Measurements from ENCODE around the gene GPR146.
A peak's percentile ranks its signal among the peaks of the same experiment; 100 is the strongest.
"Not testable (repeated sequence)": the region's sequence is repeated elsewhere in the genome, so short reads cannot be mapped to it uniquely, and the experiment has no call there.

Gene GPR146, protein sequence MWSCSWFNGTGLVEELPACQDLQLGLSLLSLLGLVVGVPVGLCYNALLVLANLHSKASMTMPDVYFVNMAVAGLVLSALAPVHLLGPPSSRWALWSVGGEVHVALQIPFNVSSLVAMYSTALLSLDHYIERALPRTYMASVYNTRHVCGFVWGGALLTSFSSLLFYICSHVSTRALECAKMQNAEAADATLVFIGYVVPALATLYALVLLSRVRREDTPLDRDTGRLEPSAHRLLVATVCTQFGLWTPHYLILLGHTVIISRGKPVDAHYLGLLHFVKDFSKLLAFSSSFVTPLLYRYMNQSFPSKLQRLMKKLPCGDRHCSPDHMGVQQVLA

DNA sequence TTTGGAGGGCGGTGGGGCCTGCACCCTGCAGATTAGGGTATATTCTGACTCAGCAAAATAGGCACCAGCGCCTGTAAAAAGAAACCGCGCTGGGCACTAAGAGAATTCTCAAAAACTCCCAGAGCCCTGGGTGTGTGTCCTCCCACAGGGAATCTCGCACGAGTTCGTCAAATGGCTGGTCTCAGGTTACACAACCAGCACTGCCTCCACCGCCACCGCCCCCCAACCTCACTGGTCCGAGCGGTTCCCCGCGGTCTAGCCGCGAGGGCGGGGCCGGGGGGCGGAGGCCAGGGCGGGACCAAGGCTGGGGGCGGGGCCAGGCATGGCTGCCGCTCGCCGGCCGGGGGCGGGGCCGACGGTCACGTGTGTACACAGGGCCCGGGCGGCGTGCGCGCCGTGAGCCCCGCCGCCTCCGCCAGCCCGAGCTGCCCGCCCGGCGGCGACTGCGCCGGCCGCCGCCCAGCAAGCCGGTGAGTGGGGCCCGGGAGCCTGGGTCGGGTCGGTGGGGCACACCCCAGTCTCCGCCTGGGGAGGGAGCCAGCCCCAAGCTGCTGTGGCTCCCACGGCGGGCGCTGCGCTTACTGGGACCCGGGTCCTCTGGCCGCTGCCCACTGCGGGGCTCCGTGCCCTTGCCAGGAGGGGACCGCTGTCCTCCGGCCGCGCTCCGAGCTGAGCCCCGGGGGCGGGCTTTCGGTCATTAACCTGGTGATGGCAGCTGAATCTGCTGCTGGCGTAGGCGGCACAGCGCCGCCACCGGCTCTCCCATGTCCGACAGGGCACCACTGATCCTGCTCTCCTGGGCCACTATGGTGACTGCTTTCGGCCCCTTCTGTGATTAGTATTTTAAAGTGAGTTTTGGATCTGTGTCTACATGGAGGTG is at the start of gene GPR146:
GPR146 (plus strand) TSS at position 358 of the 880 bp plus-strand sequence. CDS start 12,970 bp downstream, outside the sequence.
- Histone ChIP-seq H3K27me3 (ENCODE audit: control insufficient read depth, insufficient read depth, low read length) (no peaks in the 10 kb centered on the region), H3K9me3 (ENCODE audit: control insufficient read depth, low read length) (no peaks in the 10 kb centered on the region), H3K4me1 (ENCODE audit: control insufficient read depth, insufficient read depth, low read length) (peaks cover 68% of the 10 kb centered on the region), H3K4me3 (ENCODE audit: low read length) (peak within 1 kb of the TSS; percentile 33), H3K36me3 (ENCODE audit: control insufficient read depth, insufficient read depth, low read length) (no peaks in the 10 kb centered on the region), H3K9ac (ENCODE audit: low read length) (peak within 1 kb of the TSS; percentile 64)

DNA sequence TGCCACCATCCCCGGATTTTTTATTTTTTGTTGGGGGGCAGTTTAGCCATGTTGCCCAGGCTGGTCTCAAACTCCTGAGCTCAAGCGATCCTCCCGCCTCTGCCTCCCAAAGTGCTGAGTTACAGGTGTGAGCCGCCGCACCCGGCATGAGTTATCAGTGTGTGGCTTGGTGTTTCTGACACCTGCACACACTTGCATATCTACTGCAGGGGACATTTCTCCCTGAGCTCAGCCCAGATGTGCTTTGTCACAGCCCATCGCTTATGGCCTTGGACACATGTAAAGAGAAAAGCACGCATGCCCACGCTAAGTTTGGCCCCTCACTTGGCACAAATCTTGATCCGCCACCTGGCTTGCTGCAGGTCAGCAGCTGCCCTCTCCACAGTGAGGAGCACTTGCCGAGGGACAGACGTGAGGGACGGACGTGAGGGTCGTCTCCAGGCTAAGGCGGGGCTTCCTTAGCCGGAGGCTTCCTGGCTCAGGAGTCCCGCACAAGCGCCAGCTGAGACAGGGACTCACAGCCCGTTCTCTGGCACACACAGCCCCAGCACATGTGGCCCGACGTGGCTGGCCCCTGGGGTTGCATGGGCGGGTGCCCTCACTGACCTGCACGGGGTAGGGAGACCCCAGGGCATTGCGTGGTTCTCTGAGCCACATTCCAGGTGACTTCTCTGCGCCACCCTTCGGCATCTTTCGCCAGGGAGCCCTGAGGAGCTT is 49.6 kb upstream of the GPR146 start:
- H3K36me3 ChIP-seq (ENCODE audit: control insufficient read depth, insufficient read depth, low read length) = no peaks in the 10 kb centered on the region
- no peak overlapping the region for H3K9ac ChIP-seq (ENCODE audit: low read length)
- peaks cover 5% of the 10 kb centered on the region for H3K4me1 ChIP-seq (ENCODE audit: control insufficient read depth, insufficient read depth, low read length)
- H3K27me3 ChIP-seq (ENCODE audit: control insufficient read depth, insufficient read depth, low read length) = peaks cover 24% of the 10 kb centered on the region
- no peaks in the 10 kb centered on the region for H3K9me3 ChIP-seq (ENCODE audit: control insufficient read depth, low read length)
- H3K4me3 ChIP-seq (ENCODE audit: low read length) = no peak overlapping the region

DNA sequence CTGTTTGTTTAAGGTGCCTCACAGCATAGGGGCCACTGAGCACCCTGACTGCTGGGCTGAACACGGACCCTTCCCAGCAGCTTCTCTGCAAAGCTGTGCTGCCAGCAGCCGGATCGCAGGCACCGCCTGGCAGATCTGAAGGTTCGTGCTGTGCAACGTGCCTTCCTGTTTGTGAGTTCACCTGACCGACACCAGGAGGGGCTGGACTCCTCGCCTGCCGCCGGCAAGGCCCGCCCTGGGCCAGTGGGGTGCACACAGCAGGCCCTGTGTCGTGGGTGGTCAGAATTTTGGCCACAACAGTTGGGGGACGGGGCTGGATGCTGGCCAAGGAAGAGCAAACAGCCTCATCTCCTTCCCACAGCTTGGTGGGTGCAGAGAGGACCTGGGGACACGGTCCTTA is 48.8 kb upstream of the GPR146 start:
- Histone ChIP-seq H3K9me3 (ENCODE audit: control insufficient read depth, low read length) (no peaks in the 10 kb centered on the region), H3K4me3 (ENCODE audit: low read length) (no peak overlapping the region), H3K9ac (ENCODE audit: low read length) (no peak overlapping the region), H3K27me3 (ENCODE audit: control insufficient read depth, insufficient read depth, low read length) (peaks cover 20% of the 10 kb centered on the region), H3K36me3 (ENCODE audit: control insufficient read depth, insufficient read depth, low read length) (no peaks in the 10 kb centered on the region), H3K4me1 (ENCODE audit: control insufficient read depth, insufficient read depth, low read length) (peaks cover 5% of the 10 kb centered on the region)

DNA sequence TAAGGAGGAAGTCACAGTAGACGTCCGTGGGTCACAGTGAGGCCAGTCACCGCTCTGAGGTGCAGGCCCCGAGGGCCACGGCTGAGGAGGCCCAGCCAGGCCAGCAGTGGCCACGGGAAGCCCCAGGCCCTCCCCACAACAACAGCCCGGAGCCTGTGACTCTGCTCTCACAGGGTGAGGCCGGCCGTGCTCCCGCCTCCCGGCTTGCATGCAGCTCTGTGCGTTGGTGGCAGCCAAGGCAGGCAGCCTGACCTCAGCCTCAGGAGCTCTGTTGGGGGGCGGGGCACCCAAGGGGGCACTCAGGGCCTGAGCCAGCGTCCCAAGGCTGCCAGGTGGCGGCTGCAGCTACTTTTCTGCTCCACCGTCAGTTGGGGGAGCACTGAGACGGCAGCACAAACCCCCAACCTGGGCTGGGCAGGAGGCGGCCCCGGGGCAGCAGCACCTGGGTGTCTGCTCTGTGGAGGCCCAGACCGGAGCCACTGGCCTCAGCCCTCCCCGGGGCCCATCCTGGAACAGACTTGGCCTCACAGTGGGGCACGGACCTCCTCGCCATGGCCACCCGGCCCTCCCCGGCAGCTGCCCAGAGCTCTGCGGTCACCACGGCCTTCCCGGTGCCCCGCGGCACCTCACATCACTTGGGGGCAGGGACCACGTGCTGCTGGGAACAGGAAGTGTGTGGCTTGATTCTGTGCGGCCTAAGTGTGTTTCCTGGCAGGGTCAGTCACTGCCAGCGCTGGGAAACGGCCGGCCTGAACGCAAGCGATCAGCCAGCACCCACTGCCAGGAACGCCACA is 48.1 kb upstream of the GPR146 start:
- Histone ChIP-seq H3K36me3 (ENCODE audit: control insufficient read depth, insufficient read depth, low read length) (no peaks in the 10 kb centered on the region), H3K27me3 (ENCODE audit: control insufficient read depth, insufficient read depth, low read length) (peaks cover 14% of the 10 kb centered on the region), H3K9ac (ENCODE audit: low read length) (no peak overlapping the region), H3K9me3 (ENCODE audit: control insufficient read depth, low read length) (no peaks in the 10 kb centered on the region), H3K4me1 (ENCODE audit: control insufficient read depth, insufficient read depth, low read length) (peaks cover 5% of the 10 kb centered on the region), H3K4me3 (ENCODE audit: low read length) (no peak overlapping the region)

DNA sequence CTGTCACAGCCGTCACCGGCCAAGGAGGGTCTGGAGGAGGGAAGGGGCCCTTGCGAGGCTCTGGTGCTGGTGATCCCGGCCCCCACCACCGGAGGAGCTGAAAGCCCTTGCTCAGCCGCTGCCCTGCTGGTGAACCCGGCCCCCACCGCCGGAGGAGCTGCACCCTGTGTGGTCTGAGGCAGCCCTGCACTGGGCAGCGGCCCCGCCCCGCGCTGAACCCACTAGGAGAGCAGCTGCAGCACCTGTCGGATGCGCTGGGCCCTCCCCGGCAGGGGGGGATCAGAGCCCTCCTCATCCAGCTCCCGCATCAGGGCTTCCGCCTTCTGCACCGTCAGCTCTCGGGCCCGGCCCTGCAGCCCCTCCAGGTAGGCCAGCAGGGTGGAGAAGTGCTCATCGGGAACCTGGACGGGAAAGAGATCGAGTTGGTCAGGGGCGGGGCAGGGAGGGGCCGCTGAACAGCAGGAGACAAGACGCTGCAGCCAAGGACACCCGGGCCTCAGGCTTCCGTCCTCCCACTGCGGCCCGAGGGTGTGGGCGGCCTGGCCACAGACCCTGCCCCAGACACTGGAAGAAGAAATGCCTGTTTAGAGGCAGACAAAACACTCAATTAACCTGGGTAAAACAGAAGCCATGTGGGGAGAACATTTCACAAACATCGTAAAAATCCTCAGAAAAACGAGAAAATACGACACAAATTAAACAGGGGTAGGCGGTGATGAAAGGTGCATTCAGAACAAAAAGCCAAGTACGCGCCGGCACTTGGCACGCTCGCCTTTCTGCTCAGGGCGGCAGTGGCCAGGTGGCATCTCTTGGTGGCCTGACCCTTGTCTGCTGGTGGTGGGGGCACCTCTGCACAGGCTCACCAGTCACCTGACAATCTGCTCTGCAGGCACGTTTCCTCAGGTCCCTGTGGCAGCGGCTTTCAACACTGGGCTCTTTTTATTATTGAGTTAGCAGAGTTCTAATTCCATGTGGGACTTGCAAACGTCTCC is 46.6 kb upstream of the GPR146 start:
- Histone ChIP-seq H3K9me3 (ENCODE audit: control insufficient read depth, low read length) (no peaks in the 10 kb centered on the region), H3K4me1 (ENCODE audit: control insufficient read depth, insufficient read depth, low read length) (peaks cover 5% of the 10 kb centered on the region), H3K4me3 (ENCODE audit: low read length) (no peak overlapping the region), H3K27me3 (ENCODE audit: control insufficient read depth, insufficient read depth, low read length) (no peaks in the 10 kb centered on the region), H3K9ac (ENCODE audit: low read length) (no peak overlapping the region), H3K36me3 (ENCODE audit: control insufficient read depth, insufficient read depth, low read length) (no peaks in the 10 kb centered on the region)

DNA sequence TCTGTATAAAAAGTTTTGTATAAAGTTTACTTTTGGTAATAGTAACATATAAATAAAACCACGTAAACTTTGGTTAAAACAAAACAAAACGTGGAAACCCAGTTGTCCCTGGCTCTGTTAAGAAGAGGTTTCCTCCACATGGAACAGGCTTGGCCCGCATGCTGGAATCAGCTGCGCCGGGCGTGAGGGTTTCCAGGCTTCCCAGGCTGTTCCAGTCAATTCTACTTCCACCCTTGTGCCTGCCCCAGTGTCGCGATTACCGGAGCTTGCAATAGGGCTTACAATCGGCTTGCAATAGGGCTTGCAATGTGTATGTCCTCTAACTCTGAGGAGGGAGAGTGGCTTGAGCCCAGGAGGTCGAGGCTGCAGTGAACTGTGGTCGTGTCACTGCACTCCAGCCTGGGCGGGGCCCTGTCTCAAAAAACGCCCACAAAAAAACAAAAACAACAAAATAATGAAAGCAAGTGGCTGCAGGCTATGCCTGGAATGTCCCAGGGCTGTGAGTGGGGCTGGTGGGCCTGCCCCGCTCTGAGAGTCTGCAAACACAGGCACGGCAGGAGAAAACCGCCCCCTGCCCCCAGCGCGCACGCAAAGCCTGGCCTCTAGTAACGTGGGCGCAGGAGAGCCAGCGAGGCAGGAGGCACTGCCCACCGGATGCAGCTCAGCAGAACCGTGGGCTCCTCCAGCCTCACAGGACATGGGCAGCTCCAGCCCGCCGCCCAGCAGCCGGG is 45.0 kb upstream of the GPR146 start:
- H3K27me3 ChIP-seq (ENCODE audit: control insufficient read depth, insufficient read depth, low read length) = no peaks in the 10 kb centered on the region

DNA sequence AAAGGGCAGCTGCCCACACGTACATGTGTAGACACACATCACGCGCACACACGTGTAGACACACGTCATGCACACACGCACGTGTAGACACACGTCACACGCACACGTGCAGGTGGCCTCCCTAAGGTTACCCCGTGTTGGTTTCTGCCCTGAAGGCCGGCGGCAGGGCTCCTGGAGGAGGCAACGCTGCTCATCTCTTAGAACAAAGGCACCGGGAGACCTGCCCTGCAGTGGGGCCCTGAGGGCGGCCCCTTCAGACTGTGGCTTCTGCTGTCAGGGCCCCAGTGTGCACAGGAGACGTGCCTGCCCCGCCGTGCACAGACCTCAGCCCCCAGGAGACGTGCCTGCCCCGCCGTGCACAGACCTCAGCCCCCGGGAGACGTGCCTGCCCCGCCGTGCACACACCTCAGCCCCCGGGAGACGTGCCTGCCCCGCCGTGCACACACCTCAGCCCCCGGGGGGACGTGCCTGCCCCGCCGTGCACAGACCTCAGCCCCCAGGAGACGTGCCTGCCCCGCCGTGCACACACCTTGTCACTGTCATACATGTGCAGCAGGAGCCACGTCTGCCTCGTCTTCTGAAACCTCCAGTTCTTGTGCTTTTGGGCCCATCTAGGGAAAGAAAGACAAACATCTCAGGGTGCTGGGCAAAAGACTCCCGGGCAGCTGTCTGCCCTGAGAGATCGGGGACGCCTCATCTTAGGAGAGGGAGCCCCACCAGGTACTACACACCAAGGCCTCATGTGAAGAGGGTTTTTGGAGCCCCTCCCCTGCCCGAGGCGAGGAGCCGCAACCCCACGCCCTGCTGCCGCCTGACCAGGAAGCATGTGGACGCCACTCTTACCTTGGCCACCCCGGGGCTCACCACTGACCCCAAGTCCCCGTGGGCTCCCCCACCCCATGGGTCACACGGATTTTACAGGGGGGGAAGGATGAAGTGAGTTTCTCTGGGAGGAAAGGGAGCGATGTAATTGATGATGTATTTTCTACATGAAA is 44.1 kb upstream of the GPR146 start:
- no peak overlapping the region for H3K4me3 ChIP-seq (ENCODE audit: low read length)
- H3K4me1 ChIP-seq (ENCODE audit: control insufficient read depth, insufficient read depth, low read length) = no peaks in the 10 kb centered on the region
- no peaks in the 10 kb centered on the region for H3K9me3 ChIP-seq (ENCODE audit: control insufficient read depth, low read length)
- H3K36me3 ChIP-seq (ENCODE audit: control insufficient read depth, insufficient read depth, low read length) = no peaks in the 10 kb centered on the region
- no peak overlapping the region for H3K9ac ChIP-seq (ENCODE audit: low read length)
- H3K27me3 ChIP-seq (ENCODE audit: control insufficient read depth, insufficient read depth, low read length) = no peaks in the 10 kb centered on the region

More for the DNA sequence above, 45.0 kb upstream of the GPR146 start:
- Histone ChIP-seq H3K9ac (ENCODE audit: low read length) (no peak overlapping the region), H3K36me3 (ENCODE audit: control insufficient read depth, insufficient read depth, low read length) (no peaks in the 10 kb centered on the region), H3K9me3 (ENCODE audit: control insufficient read depth, low read length) (no peaks in the 10 kb centered on the region), H3K4me1 (ENCODE audit: control insufficient read depth, insufficient read depth, low read length) (no peaks in the 10 kb centered on the region), H3K4me3 (ENCODE audit: low read length) (no peak overlapping the region)

DNA sequence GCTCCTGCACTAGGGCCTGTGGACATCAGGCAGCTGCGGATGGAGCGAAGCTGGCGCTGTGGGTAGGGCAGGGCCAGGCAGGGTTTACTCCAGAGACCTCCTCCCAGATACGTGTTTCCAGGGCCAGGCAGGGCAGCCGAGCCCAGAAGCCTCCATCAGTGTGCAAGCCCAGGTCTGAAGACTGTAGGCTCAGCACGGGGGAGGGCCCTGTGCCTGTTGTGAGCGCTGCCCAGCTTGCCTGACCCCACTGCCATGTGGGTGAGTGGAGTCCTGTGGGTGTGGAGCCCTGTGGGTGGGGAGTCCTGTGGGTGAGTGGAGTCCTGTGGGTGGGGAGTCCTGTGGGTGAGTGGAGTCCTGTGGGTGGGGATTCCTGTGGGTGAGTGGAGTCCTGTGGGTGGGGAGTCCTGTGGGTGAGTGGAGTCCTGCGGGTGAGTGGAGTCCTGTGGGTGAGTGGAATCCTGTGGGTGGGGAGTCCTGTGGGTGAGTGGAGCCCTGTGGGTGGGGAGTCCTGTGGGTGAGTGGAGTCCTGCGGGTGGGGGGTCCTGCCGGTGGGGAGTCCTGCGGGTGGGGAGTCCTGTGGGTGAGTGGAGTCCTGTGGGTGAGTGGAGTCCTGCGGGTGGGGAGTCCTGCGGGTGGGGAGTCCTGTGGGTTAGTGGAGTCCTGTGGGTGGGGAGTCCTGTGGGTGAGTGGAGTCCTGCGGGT is 43.1 kb upstream of the GPR146 start:
- not testable (repeated sequence) for H3K36me3 ChIP-seq (ENCODE audit: control insufficient read depth, insufficient read depth, low read length); H3K27me3 ChIP-seq (ENCODE audit: control insufficient read depth, insufficient read depth, low read length); H3K4me3 ChIP-seq (ENCODE audit: low read length); H3K9ac ChIP-seq (ENCODE audit: low read length); H3K4me1 ChIP-seq (ENCODE audit: control insufficient read depth, insufficient read depth, low read length); H3K9me3 ChIP-seq (ENCODE audit: control insufficient read depth, low read length)

DNA sequence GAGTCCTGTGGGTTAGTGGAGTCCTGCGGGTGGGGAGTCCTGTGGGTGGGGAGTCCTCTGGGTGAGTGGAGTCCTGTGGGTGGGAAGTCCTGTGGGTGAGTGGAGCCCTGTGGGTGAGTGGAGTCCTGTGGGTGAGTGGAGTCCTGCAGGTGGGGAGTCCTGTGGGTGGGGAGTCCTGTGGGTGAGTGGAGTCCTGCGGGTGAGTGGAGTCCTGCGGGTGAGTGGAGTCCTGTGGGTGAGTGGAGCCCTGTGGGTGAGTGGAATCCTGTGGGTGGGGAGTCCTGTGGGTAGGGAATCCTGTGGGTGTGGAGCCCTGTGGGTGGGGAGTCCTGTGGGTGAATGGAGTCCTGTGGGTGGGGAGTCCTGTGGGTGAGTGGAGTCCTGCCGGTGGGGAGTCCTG is 42.3 kb upstream of the GPR146 start:
- H3K9ac ChIP-seq (ENCODE audit: low read length); H3K4me1 ChIP-seq (ENCODE audit: control insufficient read depth, insufficient read depth, low read length); H3K9me3 ChIP-seq (ENCODE audit: control insufficient read depth, low read length); H3K27me3 ChIP-seq (ENCODE audit: control insufficient read depth, insufficient read depth, low read length); H3K36me3 ChIP-seq (ENCODE audit: control insufficient read depth, insufficient read depth, low read length); H3K4me3 ChIP-seq (ENCODE audit: low read length): not testable (repeated sequence)

Measured in mucosa of stomach (tissue), 1 donor.